Stimulated activated CD8-positive, alpha-beta memory T cell treated with anti-CD3 and anti-CD28 coated beads, Interleukin-7, amount 100 ng/mL, for 48 hours (primary cell): Measurements from ENCODE around the gene IMP3.
"Not testable (repeated sequence)": the region's sequence is repeated elsewhere in the genome, so short reads cannot be mapped to it uniquely, and the experiment has no call there.

Experiments used
- DNase-seq, 2 donors: peaks; one replicate each; pipeline ENCODE4 v3.0.0-alpha.2; 2020; ENCODE audit warnings: low read depth in 1 of 2; ENCODE audit errors: extremely low read depth in 1 of 2

Gene IMP3

GRCh38 chr15:75651810-75652543 is 12.0 kb upstream of the IMP3 start:
- DNase-seq = no peak

- no peak for DNase-seq
These were observed 11.1 kb upstream of the IMP3 start for GRCh38 chr15:75650908-75651809.

- no peak for DNase-seq
These were observed 9.8 kb upstream of the IMP3 start for GRCh38 chr15:75649848-75650247.

- no peak for DNase-seq
These were observed 9.2 kb upstream of the IMP3 start for GRCh38 chr15:75649045-75649761.

- no peak for DNase-seq
These were observed 8.4 kb upstream of the IMP3 start for GRCh38 chr15:75648156-75649000.

- peak; percentile 36 to 50 for DNase-seq
These were observed 7.5 kb upstream of the IMP3 start, which contains the start of gene SNX33 for GRCh38 chr15:75647370-75648155. Gene SNX33, plus strand, starts transcription at chr15:75647912. Its CDS starts 1,191 bp downstream, at chr15:75649103.

DNA sequence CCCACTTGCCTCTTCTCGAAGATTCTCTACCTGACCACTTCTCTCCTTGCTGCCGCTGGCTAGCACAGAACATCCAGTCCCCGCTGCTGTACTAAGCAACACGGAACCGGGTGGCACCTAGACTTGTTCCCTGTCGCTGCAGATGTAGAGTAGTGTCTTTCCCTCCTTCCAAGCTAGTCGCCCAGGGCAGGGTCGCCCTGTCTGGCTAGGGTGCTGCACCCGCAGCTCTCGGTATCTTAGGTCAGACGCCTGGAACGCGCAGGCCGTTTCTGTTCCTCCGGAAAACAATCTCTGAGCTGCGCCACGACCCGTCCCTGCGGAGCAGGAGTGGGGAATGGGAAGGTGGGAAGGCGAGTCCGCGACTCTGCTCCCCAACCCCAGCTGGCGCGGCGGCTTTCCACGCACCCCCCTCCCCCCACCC is 6.9 kb upstream of the IMP3 start:
- no peak for DNase-seq

GRCh38 chr15:75646112-75646943 is 6.3 kb upstream of the IMP3 start:
- no peak for DNase-seq

DNA sequence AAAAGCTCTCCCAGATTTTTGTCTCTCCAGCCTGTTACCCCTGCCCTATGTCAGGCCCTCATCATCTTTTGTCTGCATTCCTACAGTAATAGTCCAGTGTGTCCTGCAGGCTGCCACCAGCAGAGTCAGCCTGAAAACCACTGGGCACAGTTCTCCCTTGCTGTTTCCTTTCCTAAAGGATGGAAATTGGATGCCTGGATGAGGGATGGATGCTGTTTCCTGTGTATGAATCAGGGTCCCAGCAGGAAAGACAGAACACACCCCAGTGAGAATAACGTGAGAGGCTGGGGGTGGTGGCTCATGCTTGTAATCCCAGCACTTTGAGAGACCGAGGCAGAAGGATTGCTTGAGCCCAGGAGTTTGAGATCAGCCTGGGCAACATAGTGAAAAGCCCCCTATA is 4.4 kb upstream of the IMP3 start:
- no peak for DNase-seq

GRCh38 chr15:75641603-75642002 is 1.6 kb upstream of the IMP3 start:
- no peak for DNase-seq

DNA sequence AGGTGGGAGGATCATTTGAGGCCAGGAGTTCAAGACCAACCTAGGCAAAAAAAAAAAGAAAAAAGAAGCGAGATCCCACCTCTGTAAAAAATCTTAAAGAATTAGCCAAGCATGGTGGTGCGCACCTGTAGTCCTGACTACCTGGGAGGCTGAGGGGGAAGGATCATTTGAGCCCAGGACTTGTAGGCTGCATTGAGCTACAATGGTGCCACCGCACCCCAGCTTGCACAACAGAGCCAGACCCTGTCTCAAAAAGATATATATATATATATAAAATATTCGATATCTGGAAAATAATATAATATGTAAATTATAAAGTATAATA is 1.1 kb upstream of the IMP3 start:
- DNase-seq = no peak

DNA sequence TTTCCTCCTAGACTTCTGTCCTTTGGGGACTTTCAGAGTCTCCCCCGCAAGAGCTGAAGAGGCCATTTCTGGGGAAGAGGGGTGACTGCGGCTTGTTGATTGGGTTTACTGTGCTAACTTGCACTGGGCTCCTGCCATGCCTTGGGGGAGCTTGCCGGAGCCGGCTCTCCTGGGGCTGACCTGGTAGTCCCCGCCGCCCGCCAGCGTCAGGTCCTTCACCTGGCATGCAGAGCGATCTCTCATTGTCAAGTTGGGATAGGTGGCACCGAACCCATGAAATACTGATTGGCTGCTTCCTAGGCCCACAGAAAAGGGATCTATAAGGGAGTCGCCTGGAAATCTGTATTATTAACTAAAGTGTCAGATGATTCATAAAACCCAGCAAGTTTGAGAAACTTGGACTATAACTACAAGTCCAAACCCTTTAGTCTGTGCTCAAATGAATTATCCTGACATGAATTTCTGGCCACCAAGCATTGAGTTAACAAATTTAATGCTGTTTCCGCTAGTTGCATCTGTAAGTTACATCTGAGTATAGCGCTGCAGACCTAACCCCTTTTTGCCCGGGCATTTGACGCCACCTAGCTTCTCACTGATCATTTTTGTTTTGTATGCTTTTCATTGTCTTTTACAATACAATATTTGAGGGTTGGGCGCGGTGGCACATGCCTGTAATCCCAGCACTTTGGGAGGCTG is 607 bp upstream of the IMP3 start:
- peak in 1 of 2 donors; percentile 42 for DNase-seq

DNA sequence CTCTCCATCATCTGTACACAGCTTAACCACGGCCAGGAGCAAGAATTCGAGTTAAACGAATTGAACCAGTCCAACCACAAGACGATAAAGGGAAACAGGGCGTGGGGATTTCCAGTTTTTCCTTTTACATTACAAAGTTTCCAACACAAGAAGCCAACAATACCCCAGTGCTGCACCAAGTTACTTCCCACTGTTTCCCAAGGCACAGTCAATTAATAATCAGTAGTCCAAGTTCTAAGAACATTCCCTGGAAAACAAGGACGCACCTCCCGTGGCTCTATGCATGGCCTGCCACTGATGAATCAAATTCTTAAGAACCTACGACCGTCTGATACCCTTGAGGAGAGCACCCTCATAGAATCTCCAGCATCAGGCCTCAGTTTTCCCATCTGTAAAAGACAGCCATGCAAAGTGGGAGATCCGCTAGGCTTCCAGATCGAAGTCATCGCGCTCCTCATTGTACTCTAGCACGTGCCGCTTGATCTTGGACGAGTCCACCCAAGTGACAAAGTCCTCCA is 774 bp downstream of the IMP3 start:
- no peak for DNase-seq

DNA sequence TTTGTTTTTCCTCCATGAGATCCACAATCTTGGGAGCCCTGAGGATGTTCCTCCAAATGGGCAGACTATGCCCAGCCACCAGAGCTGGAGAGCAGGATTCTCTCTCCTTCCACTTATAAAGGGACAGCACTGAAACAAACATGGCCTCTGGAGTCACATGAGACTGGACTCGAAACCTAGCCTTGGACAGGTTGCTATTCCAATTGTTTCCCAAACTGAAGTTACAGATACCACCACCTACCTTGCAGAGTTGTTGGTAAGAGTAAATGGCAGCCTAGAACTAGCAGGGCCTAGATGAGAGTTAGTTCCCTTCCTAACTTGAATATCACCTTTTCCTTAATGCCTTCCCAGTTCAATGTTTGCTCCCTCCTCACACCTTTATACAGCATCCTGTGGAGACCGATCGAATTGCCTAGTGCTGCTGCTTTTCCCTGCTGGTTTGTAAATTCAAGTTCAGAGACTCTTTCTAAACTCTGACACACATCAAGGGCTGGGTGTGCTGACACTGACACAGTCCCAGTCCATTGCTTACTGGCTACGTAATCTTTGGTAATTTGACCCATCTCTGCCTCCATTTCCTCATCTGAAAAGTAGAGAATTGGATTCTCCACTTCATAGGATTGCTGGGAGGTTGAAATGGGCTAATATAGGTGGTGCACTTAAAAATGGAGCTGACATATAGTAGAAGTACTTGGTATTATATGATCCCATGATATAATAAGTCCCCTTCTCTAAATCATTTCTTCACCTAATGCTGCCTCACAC is 2.6 kb downstream of the IMP3 start:
- no peak for DNase-seq

- no peak for DNase-seq
These were observed 4.0 kb downstream of the IMP3 start for GRCh38 chr15:75636026-75636425.

- DNase-seq = not testable (repeated sequence)
These were observed 6.1 kb downstream of the IMP3 start for GRCh38 chr15:75633922-75634321.

GRCh38 chr15:75631935-75632334 is 8.1 kb downstream of the IMP3 start:
- no peak for DNase-seq
